Measurements from ENCODE around the gene PTX3.

The PTX3 gene

DNA sequence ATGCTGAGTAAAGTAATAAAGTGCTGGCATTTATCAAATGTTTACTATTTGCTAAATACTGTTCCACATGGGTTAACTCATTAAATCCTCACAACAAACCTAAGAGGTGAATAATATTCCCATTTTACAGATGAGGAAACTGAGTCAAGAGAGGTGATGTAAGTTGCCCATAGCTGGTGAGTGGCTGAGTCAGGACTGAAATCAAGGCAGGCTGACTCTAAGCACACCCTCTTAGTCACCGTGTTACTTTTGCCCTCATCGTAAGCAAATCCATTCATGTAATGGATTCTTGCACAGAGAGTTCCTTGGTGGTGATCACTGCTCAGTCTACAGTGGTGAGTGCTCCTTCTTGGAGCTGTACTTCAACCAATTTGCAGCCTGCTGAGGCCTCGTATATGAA is 28.9 kb upstream of the PTX3 start:
- H3K4me2 ChIP-seq (ENCODE audit: low read length) = no peak overlapping the region
- H3K4me3 ChIP-seq (ENCODE audit: low read length) = no peak overlapping the region
- H3K36me3 ChIP-seq (ENCODE audit: insufficient read depth, low read length) = no peaks in the 10 kb centered on the region
- H3K27me3 ChIP-seq (ENCODE audit: control insufficient read depth, insufficient read depth, low read length) = no peaks in the 10 kb centered on the region
- H3K9ac ChIP-seq (ENCODE audit: low read depth, low read length) = no peak overlapping the region
- no peaks in the 10 kb centered on the region for H3K9me3 ChIP-seq (replicated peaks; ENCODE audit: low read length)
- H3K4me1 ChIP-seq (ENCODE audit: control insufficient read depth, insufficient read depth, low read length) = peaks cover 21% of the 10 kb centered on the region

DNA sequence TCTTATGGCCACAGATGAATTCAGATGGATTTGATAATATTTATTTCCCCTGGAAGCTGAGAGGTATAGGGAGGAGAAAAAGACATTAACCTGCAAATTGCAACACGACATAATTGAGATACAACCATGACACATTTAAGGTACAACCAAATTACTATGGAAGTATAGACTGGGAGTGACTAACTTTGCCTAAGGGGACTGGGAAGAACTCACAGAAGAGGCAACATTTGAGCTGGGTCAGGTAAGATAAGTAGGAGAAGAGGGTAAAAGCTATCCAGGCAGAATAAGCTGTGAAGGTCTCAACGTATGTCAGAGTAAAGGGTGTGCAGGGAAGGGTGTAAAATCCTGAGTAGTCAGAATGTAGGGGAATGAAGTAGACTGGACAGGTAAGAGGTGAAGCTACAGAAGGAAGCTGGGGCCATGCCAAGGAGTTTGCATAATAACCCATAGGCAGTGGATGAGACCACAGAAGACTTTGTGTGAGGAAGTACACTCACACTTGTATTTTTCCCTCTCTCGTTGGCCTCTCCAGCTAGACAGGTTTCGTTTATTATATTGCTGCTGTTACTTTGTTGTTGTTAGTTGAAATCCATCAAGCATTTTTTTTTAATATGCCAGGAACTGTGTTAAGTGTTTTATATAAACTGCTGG is 28.0 kb upstream of the PTX3 start:
- Histone ChIP-seq H3K4me1 (ENCODE audit: control insufficient read depth, insufficient read depth, low read length) (peaks cover 21% of the 10 kb centered on the region), H3K27me3 (ENCODE audit: control insufficient read depth, insufficient read depth, low read length) (no peaks in the 10 kb centered on the region), H3K4me2 (ENCODE audit: low read length) (no peak overlapping the region), H3K9ac (ENCODE audit: low read depth, low read length) (no peak overlapping the region), H3K9me3 (replicated peaks; ENCODE audit: low read length) (no peaks in the 10 kb centered on the region), H3K36me3 (ENCODE audit: insufficient read depth, low read length) (no peaks in the 10 kb centered on the region), H3K4me3 (ENCODE audit: low read length) (no peak overlapping the region)

DNA sequence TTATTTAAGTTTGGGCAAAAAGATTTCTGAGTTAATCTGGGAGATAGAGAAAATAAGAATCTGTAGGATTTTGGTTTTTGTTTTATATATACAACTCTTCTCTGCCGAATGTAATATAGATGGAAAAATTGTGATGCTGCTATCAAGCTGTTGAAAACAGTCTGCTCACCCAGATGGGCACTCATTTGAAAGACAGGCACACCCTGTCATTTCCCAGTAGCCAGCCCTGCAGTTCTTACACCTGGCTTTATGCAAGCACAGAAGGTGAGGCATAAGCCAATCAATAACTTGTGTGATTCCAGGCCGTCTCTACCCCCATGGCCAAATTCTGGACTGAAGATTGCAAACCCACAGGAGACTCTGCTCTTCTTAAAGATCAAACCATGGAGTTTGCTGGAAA is 27.1 kb upstream of the PTX3 start:
- Histone ChIP-seq H3K4me3 (ENCODE audit: low read length) (no peak overlapping the region), H3K4me1 (ENCODE audit: control insufficient read depth, insufficient read depth, low read length) (peaks cover 21% of the 10 kb centered on the region), H3K9ac (ENCODE audit: low read depth, low read length) (no peak overlapping the region), H3K9me3 (replicated peaks; ENCODE audit: low read length) (no peaks in the 10 kb centered on the region), H3K27me3 (ENCODE audit: control insufficient read depth, insufficient read depth, low read length) (no peaks in the 10 kb centered on the region), H3K4me2 (ENCODE audit: low read length) (no peak overlapping the region), H3K36me3 (ENCODE audit: insufficient read depth, low read length) (no peaks in the 10 kb centered on the region)

DNA sequence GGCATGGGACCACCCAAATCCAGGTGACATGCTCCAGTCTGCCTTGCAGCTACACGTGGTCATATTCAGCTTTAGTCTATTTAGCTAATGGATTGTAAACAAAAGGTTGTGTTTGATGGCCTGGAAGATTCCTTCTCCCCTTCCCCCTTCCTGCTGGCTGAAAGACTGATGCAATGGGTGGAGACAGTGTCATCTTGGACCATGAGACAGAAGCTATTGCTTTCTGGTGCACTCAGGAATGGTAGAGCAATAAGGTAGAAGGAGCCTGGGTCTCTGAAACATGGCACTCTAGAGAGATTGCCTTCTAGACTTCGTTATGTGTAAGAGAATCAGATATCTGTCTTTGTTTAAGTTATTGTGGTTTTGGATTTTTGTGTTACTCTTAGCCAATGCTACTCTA is 25.7 kb upstream of the PTX3 start:
- Histone ChIP-seq H3K4me1 (ENCODE audit: control insufficient read depth, insufficient read depth, low read length) (peaks cover 10% of the 10 kb centered on the region), H3K4me2 (ENCODE audit: low read length) (no peak overlapping the region), H3K27me3 (ENCODE audit: control insufficient read depth, insufficient read depth, low read length) (no peaks in the 10 kb centered on the region), H3K9me3 (replicated peaks; ENCODE audit: low read length) (no peaks in the 10 kb centered on the region), H3K4me3 (ENCODE audit: low read length) (no peak overlapping the region), H3K9ac (ENCODE audit: low read depth, low read length) (no peak overlapping the region), H3K36me3 (ENCODE audit: insufficient read depth, low read length) (no peaks in the 10 kb centered on the region)

DNA sequence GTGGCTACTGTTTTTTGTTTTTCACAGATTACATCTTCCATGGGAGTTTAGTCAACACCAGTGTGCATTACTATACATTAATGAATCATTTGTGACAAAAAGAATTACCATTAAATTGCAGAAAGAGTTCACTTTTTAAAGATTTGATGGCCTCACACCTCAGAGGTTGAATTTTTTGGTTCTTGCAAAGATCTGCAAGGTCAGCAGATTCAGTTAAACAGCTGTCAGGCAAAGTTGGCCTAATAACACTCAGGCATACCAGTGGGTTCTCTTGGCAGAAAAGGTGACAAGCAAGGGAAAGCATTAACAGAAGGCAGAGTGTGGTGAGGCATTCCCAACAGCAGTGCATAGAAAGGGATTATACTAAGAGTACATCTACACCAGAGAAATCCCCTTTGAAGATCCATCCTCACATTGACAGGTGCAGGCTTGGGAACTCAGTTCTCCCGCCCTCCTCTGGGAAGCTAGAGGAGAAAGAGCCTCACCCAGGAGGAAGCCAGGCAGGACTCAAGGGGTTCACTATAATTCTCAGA is 24.3 kb upstream of the PTX3 start:
- H3K4me1 ChIP-seq (ENCODE audit: control insufficient read depth, insufficient read depth, low read length) = peaks cover 13% of the 10 kb centered on the region
- no peaks in the 10 kb centered on the region for H3K9me3 ChIP-seq (replicated peaks; ENCODE audit: low read length)
- no peaks in the 10 kb centered on the region for H3K27me3 ChIP-seq (ENCODE audit: control insufficient read depth, insufficient read depth, low read length)
- no peak overlapping the region for H3K4me3 ChIP-seq (ENCODE audit: low read length)
- no peak overlapping the region for H3K4me2 ChIP-seq (ENCODE audit: low read length)
- no peaks in the 10 kb centered on the region for H3K36me3 ChIP-seq (ENCODE audit: insufficient read depth, low read length)
- no peak overlapping the region for H3K9ac ChIP-seq (ENCODE audit: low read depth, low read length)

DNA sequence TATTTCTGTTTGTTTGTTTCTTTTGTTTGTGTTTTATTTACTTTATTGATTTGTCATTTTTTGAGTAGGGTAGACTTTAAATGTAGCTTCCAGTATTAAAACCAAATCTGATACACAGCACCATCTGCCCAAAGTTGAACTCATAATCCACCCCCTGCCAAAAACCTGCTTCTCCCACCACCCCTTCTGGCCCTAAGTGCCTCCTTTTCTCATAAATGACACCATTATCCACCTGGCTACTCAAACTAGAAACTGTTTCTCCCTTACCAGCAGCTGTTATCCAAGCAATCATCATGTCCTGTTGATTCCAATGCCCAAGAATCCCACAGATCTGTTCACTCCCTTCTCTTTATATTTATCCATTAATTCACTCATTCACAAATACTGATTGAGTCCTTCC is 21.8 kb upstream of the PTX3 start:
- Histone ChIP-seq H3K4me3 (ENCODE audit: low read length) (no peak overlapping the region), H3K9me3 (replicated peaks; ENCODE audit: low read length) (no peaks in the 10 kb centered on the region), H3K27me3 (ENCODE audit: control insufficient read depth, insufficient read depth, low read length) (no peaks in the 10 kb centered on the region), H3K36me3 (ENCODE audit: insufficient read depth, low read length) (no peaks in the 10 kb centered on the region), H3K4me2 (ENCODE audit: low read length) (no peak overlapping the region), H3K4me1 (ENCODE audit: control insufficient read depth, insufficient read depth, low read length) (peaks cover 24% of the 10 kb centered on the region), H3K9ac (ENCODE audit: low read depth, low read length) (no peak overlapping the region)

DNA sequence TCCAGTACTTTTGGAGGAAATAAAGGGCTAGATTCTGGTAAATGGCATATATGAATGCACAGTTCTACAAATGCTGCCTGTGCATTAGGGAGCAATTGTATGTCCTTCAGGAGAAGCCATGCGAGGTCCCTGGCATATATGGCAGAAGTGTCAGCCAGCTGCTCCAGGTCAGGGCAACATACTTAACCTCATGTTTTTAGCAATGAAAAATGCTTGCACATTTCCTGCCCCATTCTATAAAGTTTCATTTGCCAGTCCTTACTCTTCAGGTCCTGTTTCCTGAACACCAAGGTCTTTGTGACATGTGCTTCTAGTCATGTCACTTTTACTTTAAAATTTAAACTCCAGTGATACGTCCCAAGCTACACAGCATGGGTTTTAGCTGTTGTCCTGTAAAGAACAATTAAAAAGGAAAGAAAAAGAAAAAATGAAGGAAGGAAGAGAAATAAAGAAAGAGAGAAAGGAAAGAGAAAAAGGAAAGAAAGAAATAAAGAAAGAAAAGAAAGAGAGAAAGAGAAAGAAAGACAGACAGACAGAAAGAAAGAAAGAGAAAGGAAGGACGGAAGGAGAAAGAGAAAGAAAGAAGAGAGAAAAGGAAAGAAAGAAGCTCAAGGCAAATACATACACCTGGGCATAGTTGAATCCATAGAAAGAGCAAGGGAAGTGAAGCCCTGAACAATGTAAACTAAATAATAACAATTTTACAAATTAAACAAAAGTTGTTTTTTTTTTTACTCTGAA is 20.1 kb upstream of the PTX3 start:
- Histone ChIP-seq H3K4me2 (ENCODE audit: low read length) (no peak overlapping the region), H3K9ac (ENCODE audit: low read depth, low read length) (no peak overlapping the region), H3K9me3 (replicated peaks; ENCODE audit: low read length) (no peaks in the 10 kb centered on the region), H3K4me1 (ENCODE audit: control insufficient read depth, insufficient read depth, low read length) (peaks cover 24% of the 10 kb centered on the region), H3K4me3 (ENCODE audit: low read length) (no peak overlapping the region), H3K36me3 (ENCODE audit: insufficient read depth, low read length) (no peaks in the 10 kb centered on the region), H3K27me3 (ENCODE audit: control insufficient read depth, insufficient read depth, low read length) (no peaks in the 10 kb centered on the region)

DNA sequence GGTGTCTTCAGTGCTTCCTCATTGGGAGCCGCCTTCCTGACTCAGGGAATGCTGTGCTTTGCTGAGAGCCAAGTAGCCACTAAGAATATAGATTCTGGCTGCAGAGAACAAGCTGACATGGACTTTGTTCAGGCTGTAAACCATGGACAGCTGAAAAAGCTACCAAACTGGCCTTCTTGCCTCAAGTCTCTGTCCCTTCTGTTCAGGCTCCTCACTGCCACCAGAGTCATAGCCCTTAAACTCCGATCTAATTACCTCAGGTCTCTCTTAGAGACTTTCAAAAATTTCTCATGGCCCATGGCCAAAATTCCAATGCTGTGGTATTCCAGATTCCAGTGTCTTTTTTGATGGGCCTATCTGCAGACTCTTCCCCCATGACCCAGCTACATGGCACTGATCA is 19.4 kb upstream of the PTX3 start:
- Histone ChIP-seq H3K36me3 (ENCODE audit: insufficient read depth, low read length) (no peaks in the 10 kb centered on the region), H3K9ac (ENCODE audit: low read depth, low read length) (no peak overlapping the region), H3K9me3 (replicated peaks; ENCODE audit: low read length) (no peaks in the 10 kb centered on the region), H3K4me2 (ENCODE audit: low read length) (no peak overlapping the region), H3K27me3 (ENCODE audit: control insufficient read depth, insufficient read depth, low read length) (no peaks in the 10 kb centered on the region), H3K4me3 (ENCODE audit: low read length) (no peak overlapping the region), H3K4me1 (ENCODE audit: control insufficient read depth, insufficient read depth, low read length) (peaks cover 24% of the 10 kb centered on the region)

DNA sequence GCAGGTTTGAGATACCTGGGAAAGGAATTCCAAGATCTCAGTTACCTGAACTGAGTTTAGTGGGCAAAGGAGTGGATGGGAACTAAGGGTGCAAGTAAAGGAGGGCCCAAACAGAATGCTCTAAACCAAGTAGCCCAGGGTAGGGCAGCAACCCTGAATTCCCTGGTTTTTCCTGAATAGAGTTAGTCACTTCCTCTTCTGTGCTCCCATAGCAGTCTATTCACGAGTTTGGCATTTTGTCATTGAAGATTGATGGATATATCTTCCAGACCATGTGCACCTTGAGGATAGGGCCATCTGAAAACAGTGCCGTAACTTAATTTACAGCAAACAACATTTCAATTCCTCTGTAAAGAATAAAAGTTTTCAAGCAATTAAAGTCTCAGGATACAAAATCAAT is 18.5 kb upstream of the PTX3 start:
- no peaks in the 10 kb centered on the region for H3K9me3 ChIP-seq (replicated peaks; ENCODE audit: low read length)
- H3K36me3 ChIP-seq (ENCODE audit: insufficient read depth, low read length) = no peaks in the 10 kb centered on the region
- H3K27me3 ChIP-seq (ENCODE audit: control insufficient read depth, insufficient read depth, low read length) = no peaks in the 10 kb centered on the region
- H3K4me3 ChIP-seq (ENCODE audit: low read length) = no peak overlapping the region
- no peak overlapping the region for H3K4me2 ChIP-seq (ENCODE audit: low read length)
- no peak overlapping the region for H3K9ac ChIP-seq (ENCODE audit: low read depth, low read length)
- H3K4me1 ChIP-seq (ENCODE audit: control insufficient read depth, insufficient read depth, low read length) = peaks cover 25% of the 10 kb centered on the region

DNA sequence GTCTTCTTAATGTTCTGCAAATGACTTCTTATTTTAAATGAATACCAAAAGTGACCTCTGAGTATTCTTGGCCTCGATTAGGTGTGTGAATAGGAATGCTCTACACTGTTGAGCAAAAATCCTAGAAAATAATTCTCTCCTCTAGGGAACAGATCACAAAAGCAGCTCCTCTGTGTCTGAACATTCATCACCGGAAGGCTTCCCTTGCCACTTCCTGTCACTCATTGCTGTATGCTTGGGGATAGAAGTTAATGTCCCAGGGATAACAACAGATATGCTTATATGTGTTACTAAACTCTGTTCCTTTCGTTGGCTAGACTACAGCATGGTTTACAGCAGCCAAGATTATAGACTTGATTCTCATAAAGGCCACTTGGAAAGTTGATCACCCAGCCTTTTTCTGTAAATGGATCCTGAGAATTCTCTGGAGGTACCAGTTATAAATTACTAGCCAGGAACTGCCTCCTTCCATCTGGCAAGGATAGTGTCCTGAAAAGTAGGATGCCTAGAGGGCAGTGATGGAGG is 16.0 kb upstream of the PTX3 start:
- Histone ChIP-seq H3K9me3 (replicated peaks; ENCODE audit: low read length) (no peaks in the 10 kb centered on the region), H3K9ac (ENCODE audit: low read depth, low read length) (no peak overlapping the region), H3K4me3 (ENCODE audit: low read length) (no peak overlapping the region), H3K27me3 (ENCODE audit: control insufficient read depth, insufficient read depth, low read length) (no peaks in the 10 kb centered on the region), H3K4me1 (ENCODE audit: control insufficient read depth, insufficient read depth, low read length) (peaks cover 33% of the 10 kb centered on the region), H3K36me3 (ENCODE audit: insufficient read depth, low read length) (no peaks in the 10 kb centered on the region), H3K4me2 (ENCODE audit: low read length) (no peak overlapping the region)

DNA sequence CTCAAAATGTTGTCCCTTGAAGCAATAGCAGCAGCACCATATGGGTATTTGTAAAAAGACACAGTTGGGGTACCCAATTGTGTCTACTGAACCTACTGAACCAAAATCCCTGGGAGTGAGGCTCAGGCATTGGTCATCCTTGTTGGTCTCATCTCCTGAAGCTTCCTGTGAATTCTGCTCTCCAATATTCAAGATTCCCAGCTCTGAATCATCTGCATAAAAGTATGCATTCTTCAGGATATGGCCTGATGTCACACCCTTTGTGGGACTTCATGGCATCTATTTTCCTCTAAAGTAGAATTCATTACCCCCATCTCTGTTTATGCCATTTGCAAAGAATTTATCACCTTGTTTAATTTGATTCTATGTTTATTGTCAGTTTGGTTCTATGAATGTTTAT is 13.3 kb upstream of the PTX3 start:
- Histone ChIP-seq H3K4me1 (ENCODE audit: control insufficient read depth, insufficient read depth, low read length) (peaks cover 10% of the 10 kb centered on the region), H3K9ac (ENCODE audit: low read depth, low read length) (no peak overlapping the region), H3K4me2 (ENCODE audit: low read length) (no peak overlapping the region), H3K27me3 (ENCODE audit: control insufficient read depth, insufficient read depth, low read length) (no peaks in the 10 kb centered on the region), H3K4me3 (ENCODE audit: low read length) (no peak overlapping the region), H3K9me3 (replicated peaks; ENCODE audit: low read length) (no peaks in the 10 kb centered on the region), H3K36me3 (ENCODE audit: insufficient read depth, low read length) (no peaks in the 10 kb centered on the region)

DNA sequence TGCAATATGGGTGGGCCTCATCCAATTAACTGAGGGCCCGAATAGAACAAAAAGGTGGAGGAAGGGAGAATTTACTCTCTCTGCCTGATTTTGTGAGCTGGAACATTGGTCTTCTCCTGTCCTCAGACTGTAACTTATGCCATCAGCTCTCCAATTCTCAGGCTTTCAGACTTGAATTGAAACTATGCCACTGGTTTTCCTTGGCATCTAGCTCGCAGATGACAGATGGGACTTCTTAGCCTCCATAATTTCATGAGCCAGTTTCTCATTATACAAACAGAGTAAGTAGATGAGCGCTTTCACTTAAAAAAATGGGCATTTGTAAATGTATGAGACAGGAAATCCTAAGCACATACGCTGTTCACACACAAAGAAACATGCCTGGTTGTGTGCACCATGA is 8.7 kb upstream of the PTX3 start:
- no peaks in the 10 kb centered on the region for H3K36me3 ChIP-seq (ENCODE audit: insufficient read depth, low read length)
- H3K4me2 ChIP-seq (ENCODE audit: low read length) = no peak overlapping the region
- H3K4me3 ChIP-seq (ENCODE audit: low read length) = no peak overlapping the region
- H3K9me3 ChIP-seq (replicated peaks; ENCODE audit: low read length) = no peaks in the 10 kb centered on the region
- no peaks in the 10 kb centered on the region for H3K27me3 ChIP-seq (ENCODE audit: control insufficient read depth, insufficient read depth, low read length)
- H3K9ac ChIP-seq (ENCODE audit: low read depth, low read length) = no peak overlapping the region
- H3K4me1 ChIP-seq (ENCODE audit: control insufficient read depth, insufficient read depth, low read length) = peaks cover 25% of the 10 kb centered on the region
